Sigmoid colon (tissue), 7 donors: Measurements from ENCODE around the gene ADD3. TPM values are rescaled to one million over a fixed set of nuclear protein-coding genes. Genes with fewer than 3 reads are reported as not detected.

Experiments used
- DNase-seq: peaks from one replicate; pipeline ENCODE4 v3.0.0-alpha.2; 2019
- H3K27ac ChIP-seq, 4 donors: fragments of 200-600 bp; sonication (generic); one replicate each; pipeline ENCODE4 v1.5.1; 2016 to 2019; ENCODE audit warnings: mild to moderate bottlenecking in 1 of 4
- H3K27me3 ChIP-seq, 3 donors: fragments of 200-600 bp; sonication (generic); one replicate each; pipeline ENCODE4 v1.5.1; 2019; ENCODE audit warnings: mild to moderate bottlenecking in 1 of 3
- H3K36me3 ChIP-seq, 4 donors: fragments of 200-600 bp; sonication (generic); one replicate each; pipeline ENCODE4 v1.5.1; 2016 to 2019
- H3K4me1 ChIP-seq, 4 donors: fragments of 200-600 bp; sonication (generic); one replicate each; pipeline ENCODE4 v1.5.1; 2017 to 2019
- H3K4me3 ChIP-seq, 4 donors: fragments of 200-600 bp; sonication (generic); one replicate each; pipeline ENCODE4 v1.5.1; 2017 to 2019; ENCODE audit warnings: mild to moderate bottlenecking in 2 of 4, moderate library complexity in 1 of 4
- H3K9me3 ChIP-seq, 4 donors: fragments of 200-600 bp in 3 of 4; sonication (generic) in 3 of 4; one replicate each; pipeline versions ENCODE4 v1.5.1 to v1.6.1; 2013 to 2019
- CTCF ChIP-seq, 4 experiments: fragments of 450-650 bp in 3 of 4; fragments of 200-600 bp in 1 of 4; IDR thresholded peaks; one replicate each; pipeline ENCODE4 v1.5.1; 2016 to 2019; ENCODE audit warnings: antibody characterized with exemption in 4 of 4, mild to moderate bottlenecking in 3 of 4, moderate library complexity in 2 of 4
- EP300 ChIP-seq, 4 donors: sonication (generic); formaldehyde crosslinking; IDR thresholded peaks; one replicate each; pipeline ENCODE4 v1.6.1; 2017; ENCODE audit warnings: antibody characterized with exemption in 4 of 4
- POLR2A ChIP-seq, 2 donors: fragments of 450-650 bp; IDR thresholded peaks; one replicate each; pipeline ENCODE4 v1.6.1; 2016; ENCODE audit warnings: antibody characterized with exemption in 2 of 2, mild to moderate bottlenecking in 2 of 2, moderate library complexity in 2 of 2
- POLR2AphosphoS5 ChIP-seq, 4 donors: sonication (generic); formaldehyde crosslinking; IDR thresholded peaks; one replicate each; pipeline ENCODE4 v1.6.1; 2017; ENCODE audit warnings: antibody characterized with exemption in 4 of 4
- WGBS, 2 donors: extraction: QIAGEN DNeasy Blood & Tissue Kit; methylation state at CpG; one replicate each; pipeline ENCODE4 v1.1.7; 2013; 5-methylcytosine and 5-hydroxymethylcytosine counted together
- intact Hi-C: fragments of 100-400 bp; cut with DNase I; formaldehyde crosslinking; loops from one replicate; pipeline ENCODE4 v1.15.1; 2023
- polyA plus RNA-seq, 3 donors: library from polyadenylated mRNA; stranded (reverse); fragments of 200-250 nt; gene quantifications; one replicate each; pipeline ENCODE4 v1.2.3, GENCODE V29; 2013
- total RNA-seq, 4 donors: library from RNA; depleted of rRNA; stranded (reverse); fragments of >200 nt; gene quantifications; one replicate each; pipeline ENCODE4 v1.1.0, GENCODE V29; 2016
- donor health status: healthy with polysubstance abuse.
- donor health status: Bipolar disorder and iron deficiency.
- donor health status: healthy.

The ADD3 gene
- total and polyA plus RNA-seq, 7 donors, result 29.6 to 145 (median 91.2) TPM

DNA sequence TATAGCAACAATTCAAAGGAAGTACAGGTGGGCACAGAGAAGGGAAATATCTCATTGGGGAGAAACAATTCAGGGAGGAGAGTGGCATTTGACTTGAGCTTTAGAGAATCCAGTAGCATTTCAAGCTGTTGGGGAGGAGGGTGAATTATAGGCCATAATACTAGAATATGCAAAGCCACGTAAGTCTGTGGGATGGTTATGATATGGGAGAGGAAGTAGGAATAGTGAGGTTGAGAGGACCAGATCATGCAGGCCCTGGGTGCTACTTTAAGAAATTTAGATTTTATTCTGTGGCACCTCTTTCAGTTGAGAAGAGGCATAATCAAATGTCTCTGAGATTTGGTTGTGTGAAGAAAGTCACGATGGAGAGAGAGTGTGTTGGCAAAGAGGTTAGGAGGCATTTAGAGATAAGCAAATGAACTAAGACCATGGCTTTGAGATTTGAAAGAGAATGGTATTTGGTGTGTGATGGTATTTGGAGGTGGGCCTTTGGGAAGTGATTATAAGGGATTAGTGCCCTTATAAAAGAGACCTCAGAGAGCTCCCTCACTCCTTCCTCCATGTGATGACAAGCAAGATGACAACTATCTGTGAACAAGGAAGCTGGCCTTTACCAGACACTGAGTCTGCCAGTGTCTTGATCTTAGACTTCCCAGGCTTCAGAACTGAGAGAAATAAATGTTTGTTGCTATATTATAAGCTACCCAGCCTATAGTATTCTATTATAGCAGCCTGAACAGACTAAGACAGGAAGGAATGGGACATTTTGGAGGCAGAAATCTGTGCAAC lies 15.1 kb downstream of the ADD3 start:
- WGBS, 2 donors, result 79 to 83% methylated on average over 2 of the region's 2 CpGs
- H3K4me1 ChIP-seq, result peaks cover 0 to 3% (median 1%) of the 10 kb centered on the region in 4 donors
- H3K4me3 ChIP-seq, result no peak overlapping the region
- DNase-seq, result no peak
- intact Hi-C loops, result no loop called here
- no peak for TF ChIP-seq EP300 (IDR thresholded peaks at IDR 0.05)
- TF ChIP-seq POLR2AphosphoS5 (IDR thresholded peaks at IDR 0.05), result no peak
- TF ChIP-seq CTCF (IDR thresholded peaks at IDR 0.05), result no peak
- no peak for TF ChIP-seq POLR2A (IDR thresholded peaks at IDR 0.05)
- no peaks in the 10 kb centered on the region for H3K36me3 ChIP-seq
- no peak overlapping the region for H3K27ac ChIP-seq
- no peaks in the 10 kb centered on the region for H3K9me3 ChIP-seq
- no peaks in the 10 kb centered on the region for H3K27me3 ChIP-seq

DNA sequence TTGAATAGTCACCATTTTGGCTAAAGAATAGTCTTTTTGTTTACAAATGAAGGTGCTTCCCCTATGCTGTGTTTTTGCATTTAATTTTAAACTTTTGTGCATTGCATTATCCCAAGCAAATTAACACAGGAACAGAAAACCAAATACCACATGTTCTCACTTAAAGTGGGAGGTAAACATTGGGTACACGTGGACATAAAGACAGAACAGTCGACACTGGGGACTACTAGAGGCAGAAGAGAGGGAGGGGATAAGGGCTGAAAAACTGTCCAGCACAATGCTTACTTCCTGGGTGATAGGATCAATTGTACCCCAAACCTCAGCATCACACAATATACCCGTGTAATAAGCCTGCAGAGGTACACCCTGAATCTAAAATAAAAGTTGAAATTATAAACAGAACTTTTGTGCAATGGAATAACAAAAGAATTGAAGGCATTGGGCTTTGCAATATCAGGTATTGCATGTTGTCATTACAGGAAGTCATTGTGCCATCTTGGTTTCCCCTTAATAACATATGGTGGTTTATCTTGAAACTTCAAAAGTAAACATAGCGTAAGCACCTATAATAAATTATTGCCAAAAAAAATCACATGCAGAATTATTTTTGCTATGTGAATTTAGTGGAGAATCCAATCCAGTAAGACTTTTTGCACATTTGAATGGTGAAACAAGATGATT lies 16.1 kb downstream of the ADD3 start:
- Histone ChIP-seq H3K4me1 (no peaks in the 10 kb centered on the region), H3K27ac (no peak overlapping the region), H3K4me3 (no peak overlapping the region), H3K36me3 (no peaks in the 10 kb centered on the region), H3K27me3 (no peaks in the 10 kb centered on the region), H3K9me3 (no peaks in the 10 kb centered on the region)
- intact Hi-C loops, result no loop called here
- WGBS, 2 donors, result 72 to 78% methylated on average over 4 of the region's 4 CpGs
- DNase-seq, result no peak
- TF ChIP-seq EP300 (IDR thresholded peaks at IDR 0.05), result no peak

- WGBS, 2 donors, result 89 to 96% methylated on average over 2 of the region's 2 CpGs
- H3K36me3 ChIP-seq, result no peaks in the 10 kb centered on the region
- intact Hi-C loops, result no loop called here
- no peak overlapping the region for H3K4me3 ChIP-seq
- no peak for DNase-seq
- H3K4me1 ChIP-seq, result peaks cover 0 to 24% (median 20%) of the 10 kb centered on the region in 4 donors
- no peaks in the 10 kb centered on the region for H3K27me3 ChIP-seq
- no peaks in the 10 kb centered on the region for H3K9me3 ChIP-seq
- no peak overlapping the region for H3K27ac ChIP-seq
- TF ChIP-seq EP300 (IDR thresholded peaks at IDR 0.05), result no peak
- no peak for TF ChIP-seq POLR2A (IDR thresholded peaks at IDR 0.05)
- TF ChIP-seq CTCF (IDR thresholded peaks at IDR 0.05), result no peak
Measured at GRCh38 chr10:110029450-110029849, 21.7 kb downstream of the ADD3 start.

- Histone ChIP-seq H3K4me3 (no peak overlapping the region), H3K36me3 (no peaks in the 10 kb centered on the region), H3K27ac (no peak overlapping the region), H3K9me3 (no peaks in the 10 kb centered on the region), H3K4me1 (peaks cover 0 to 26% (median 23%) of the 10 kb centered on the region in 4 donors), H3K27me3 (no peaks in the 10 kb centered on the region)
- WGBS, 2 donors, result 56 to 74% methylated on average over 4 of the region's 4 CpGs
- intact Hi-C loops, result no loop called here
- no peak for DNase-seq
- TF ChIP-seq CTCF (IDR thresholded peaks at IDR 0.05) (no peak), POLR2A (IDR thresholded peaks at IDR 0.05) (no peak), POLR2AphosphoS5 (IDR thresholded peaks at IDR 0.05) (no peak), EP300 (IDR thresholded peaks at IDR 0.05) (no peak)
Measured at GRCh38 chr10:110032801-110033700, 25.3 kb downstream of the ADD3 start.
